ENCODE data around the gene SPINK6. TPM values are rescaled to one million over a fixed set of nuclear protein-coding genes. Genes with fewer than 3 reads are reported as not detected.
A peak's percentile ranks its signal among the peaks of the same experiment; 100 is the strongest.

Gene SPINK6
- total RNA-seq, 3 donors from 2014 or later, result not detected

DNA sequence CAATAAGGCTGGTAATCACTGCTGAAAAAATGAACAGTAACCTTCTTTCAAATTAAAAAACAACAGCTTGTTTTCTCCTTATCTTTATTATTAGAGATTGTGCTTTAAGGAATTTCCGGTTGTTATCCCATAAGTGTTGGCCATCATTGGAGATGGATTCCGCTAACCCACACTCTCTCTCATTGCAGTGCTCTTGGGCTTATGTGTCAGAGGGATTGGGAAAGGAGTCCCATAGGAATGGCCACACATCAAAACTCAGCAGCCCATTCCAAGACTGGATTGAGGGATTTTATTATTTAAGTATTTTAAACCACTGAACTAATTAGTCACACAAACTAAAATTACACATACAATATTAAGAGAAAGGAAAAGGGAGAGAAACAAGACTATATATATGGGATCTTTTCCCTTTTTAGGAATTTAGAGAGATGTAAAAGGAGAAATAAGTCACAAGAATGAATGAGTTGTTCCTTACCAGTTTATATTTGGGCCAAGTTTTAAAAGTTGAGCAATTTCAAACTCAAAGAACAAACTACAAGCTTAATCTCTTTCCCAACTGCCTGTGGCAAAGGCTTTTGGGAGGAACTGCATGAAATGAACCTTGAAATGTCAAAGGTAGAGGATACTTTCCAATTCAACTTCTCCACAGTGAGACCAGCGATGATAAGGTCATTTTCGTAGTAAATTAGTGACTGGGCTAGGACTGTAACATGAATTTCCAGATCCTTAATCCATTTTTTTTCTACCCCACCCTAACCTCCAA is 2.4 kb downstream of the SPINK6 start:
- Histone ChIP-seq H3K27ac (peak overlapping the region in 1 of 2 donors; percentile 20), H3K4me1 (no peaks in the 10 kb centered on the region), H3K9me3 (no peaks in the 10 kb centered on the region), H3K36me3 (no peaks in the 10 kb centered on the region), H3K4me3 (no peak overlapping the region), H3K27me3 (no peaks in the 10 kb centered on the region)
- TF ChIP-seq, protein P1, sequence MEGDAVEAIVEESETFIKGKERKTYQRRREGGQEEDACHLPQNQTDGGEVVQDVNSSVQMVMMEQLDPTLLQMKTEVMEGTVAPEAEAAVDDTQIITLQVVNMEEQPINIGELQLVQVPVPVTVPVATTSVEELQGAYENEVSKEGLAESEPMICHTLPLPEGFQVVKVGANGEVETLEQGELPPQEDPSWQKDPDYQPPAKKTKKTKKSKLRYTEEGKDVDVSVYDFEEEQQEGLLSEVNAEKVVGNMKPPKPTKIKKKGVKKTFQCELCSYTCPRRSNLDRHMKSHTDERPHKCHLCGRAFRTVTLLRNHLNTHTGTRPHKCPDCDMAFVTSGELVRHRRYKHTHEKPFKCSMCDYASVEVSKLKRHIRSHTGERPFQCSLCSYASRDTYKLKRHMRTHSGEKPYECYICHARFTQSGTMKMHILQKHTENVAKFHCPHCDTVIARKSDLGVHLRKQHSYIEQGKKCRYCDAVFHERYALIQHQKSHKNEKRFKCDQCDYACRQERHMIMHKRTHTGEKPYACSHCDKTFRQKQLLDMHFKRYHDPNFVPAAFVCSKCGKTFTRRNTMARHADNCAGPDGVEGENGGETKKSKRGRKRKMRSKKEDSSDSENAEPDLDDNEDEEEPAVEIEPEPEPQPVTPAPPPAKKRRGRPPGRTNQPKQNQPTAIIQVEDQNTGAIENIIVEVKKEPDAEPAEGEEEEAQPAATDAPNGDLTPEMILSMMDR (IDR thresholded peaks at IDR 0.05), result no peak
- TF ChIP-seq POLR2A (IDR thresholded peaks at IDR 0.05) (no peak), POLR2AphosphoS5 (IDR thresholded peaks at IDR 0.05) (no peak)
- no peak for DNase-seq (ENCODE audit: low spot score in 2 of 2)
- intact Hi-C loops (cut with DNase I; ENCODE audit: low total_unique reads), result no loop called here

DNA sequence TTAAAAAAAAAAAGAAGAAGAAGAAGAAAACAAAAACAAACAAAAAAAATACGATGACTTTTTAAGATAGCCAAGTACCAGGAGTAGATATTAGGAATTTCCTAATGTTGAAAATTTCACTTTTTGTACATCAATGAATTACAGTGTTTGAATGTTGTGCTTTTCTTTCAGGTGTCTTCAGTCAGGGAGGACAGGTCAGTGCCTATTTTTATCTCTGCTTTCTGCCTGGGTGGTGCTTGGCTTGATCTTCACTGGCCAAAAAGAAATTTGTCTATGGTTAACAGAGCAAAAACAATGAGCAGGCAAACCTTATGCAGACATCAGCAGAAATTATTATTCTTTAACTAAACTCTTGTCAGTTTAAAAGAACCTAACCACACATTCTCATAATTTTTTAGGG is 3.0 kb downstream of the SPINK6 start:
- no peak overlapping the region for H3K4me3 ChIP-seq
- no peaks in the 10 kb centered on the region for H3K36me3 ChIP-seq
- no peaks in the 10 kb centered on the region for H3K4me1 ChIP-seq
- H3K9me3 ChIP-seq, result no peaks in the 10 kb centered on the region
- H3K27ac ChIP-seq, result peak overlapping the region in 1 of 2 donors; percentile 20
- intact Hi-C loops (cut with DNase I; ENCODE audit: low total_unique reads), result no loop called here
- TF ChIP-seq POLR2A (IDR thresholded peaks at IDR 0.05) (no peak), POLR2AphosphoS5 (IDR thresholded peaks at IDR 0.05) (no peak)
- TF ChIP-seq, protein P1 (IDR thresholded peaks at IDR 0.05), result no peak
- DNase-seq (ENCODE audit: low spot score in 2 of 2), result no peak
- H3K27me3 ChIP-seq, result no peaks in the 10 kb centered on the region

DNA sequence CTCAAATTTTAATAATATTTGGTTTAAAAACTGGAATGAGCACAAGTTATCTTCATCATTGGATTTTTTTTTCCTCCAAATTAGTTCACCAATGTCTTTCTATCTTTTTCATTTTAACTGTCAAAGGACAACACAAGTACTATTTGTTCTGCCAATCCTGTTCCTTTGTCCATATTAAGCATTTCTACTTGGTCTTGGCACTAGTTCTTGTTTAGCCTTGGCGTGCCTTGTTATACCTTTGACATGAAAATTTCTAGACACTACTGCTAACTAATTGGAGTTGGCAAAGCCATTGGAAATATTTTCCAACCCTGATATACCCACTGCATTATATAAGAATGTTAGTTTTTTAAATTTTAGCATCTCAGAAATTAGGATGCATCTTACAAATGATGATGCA is 3.8 kb downstream of the SPINK6 start:
- no peaks in the 10 kb centered on the region for H3K4me1 ChIP-seq
- no peaks in the 10 kb centered on the region for H3K27me3 ChIP-seq
- no peaks in the 10 kb centered on the region for H3K9me3 ChIP-seq
- H3K27ac ChIP-seq, result no peak overlapping the region
- DNase-seq (ENCODE audit: low spot score in 2 of 2), result no peak
- no peaks in the 10 kb centered on the region for H3K36me3 ChIP-seq
- intact Hi-C loops (cut with DNase I; ENCODE audit: low total_unique reads), result no loop called here
- TF ChIP-seq POLR2A (IDR thresholded peaks at IDR 0.05), result no peak
- TF ChIP-seq POLR2AphosphoS5 (IDR thresholded peaks at IDR 0.05), result no peak
- TF ChIP-seq, protein P1 (IDR thresholded peaks at IDR 0.05), result no peak
- no peak overlapping the region for H3K4me3 ChIP-seq

DNA sequence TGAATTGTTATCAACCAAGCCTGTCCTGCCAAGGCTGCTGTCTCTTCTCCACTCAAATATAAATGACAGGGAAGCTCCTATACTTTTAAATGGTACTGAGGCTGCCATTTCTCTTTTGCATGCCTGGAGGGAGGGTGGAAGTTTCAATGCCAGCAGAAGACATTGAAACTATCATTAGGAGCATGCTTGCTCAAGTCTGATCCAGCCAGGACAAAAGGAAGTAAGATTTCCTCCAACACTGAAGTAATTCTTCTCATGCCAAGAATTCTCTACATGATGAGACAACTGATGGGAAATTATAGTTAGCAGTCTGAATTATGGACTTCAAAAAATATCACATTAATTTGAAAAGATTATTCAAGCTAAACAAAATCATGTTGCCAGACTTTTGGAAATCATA is 5.4 kb downstream of the SPINK6 start:
- Histone ChIP-seq H3K4me3 (no peak overlapping the region), H3K4me1 (no peaks in the 10 kb centered on the region), H3K27me3 (no peaks in the 10 kb centered on the region), H3K9me3 (no peaks in the 10 kb centered on the region), H3K27ac (no peak overlapping the region), H3K36me3 (no peaks in the 10 kb centered on the region)
- TF ChIP-seq POLR2AphosphoS5 (IDR thresholded peaks at IDR 0.05), result no peak
- TF ChIP-seq, protein P1 (IDR thresholded peaks at IDR 0.05), result no peak
- no peak for TF ChIP-seq POLR2A (IDR thresholded peaks at IDR 0.05)
- no peak for DNase-seq (ENCODE audit: low spot score in 2 of 2)
- intact Hi-C loops (cut with DNase I; ENCODE audit: low total_unique reads), result no loop called here

DNA sequence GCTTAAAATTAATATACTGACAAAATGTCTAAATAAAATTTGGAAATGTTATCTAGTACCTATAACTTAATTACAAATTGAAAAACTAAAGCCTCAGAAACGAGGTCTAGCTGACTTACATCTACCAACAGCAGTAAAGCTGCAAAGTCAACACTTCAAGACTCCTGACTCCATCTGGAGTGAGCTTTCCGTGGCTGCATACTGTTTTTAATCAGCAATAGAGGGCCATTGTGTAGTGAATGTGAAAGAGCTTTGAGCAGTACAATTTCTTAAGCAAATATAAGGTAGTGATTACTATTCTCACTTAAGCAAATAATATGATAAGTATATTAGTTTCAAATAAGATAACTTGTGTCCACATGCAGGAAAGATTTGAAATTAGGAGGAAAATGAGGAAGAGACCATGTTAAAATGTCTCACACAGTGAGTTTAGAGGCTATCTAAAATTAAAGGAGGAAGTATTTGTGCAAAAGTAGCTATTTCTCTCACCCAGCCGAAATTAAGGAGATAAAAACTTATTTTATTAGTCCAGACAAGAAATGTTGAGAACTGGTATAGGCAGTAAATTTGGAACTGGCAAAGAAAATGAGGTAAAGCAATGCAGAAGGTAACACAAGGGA is 6.4 kb downstream of the SPINK6 start:
- no peaks in the 10 kb centered on the region for H3K36me3 ChIP-seq
- no peaks in the 10 kb centered on the region for H3K9me3 ChIP-seq
- no peaks in the 10 kb centered on the region for H3K27me3 ChIP-seq
- no peak for DNase-seq (ENCODE audit: low spot score in 2 of 2)
- no peak overlapping the region for H3K4me3 ChIP-seq
- no peak overlapping the region for H3K27ac ChIP-seq
- H3K4me1 ChIP-seq, result no peaks in the 10 kb centered on the region
- intact Hi-C loops (cut with DNase I; ENCODE audit: low total_unique reads), result no loop called here
- TF ChIP-seq, protein P1 (IDR thresholded peaks at IDR 0.05), result no peak
- TF ChIP-seq POLR2AphosphoS5 (IDR thresholded peaks at IDR 0.05) (no peak), POLR2A (IDR thresholded peaks at IDR 0.05) (no peak)
